Fibroblast of skin of right biceps (primary cell): ENCODE measurements around the gene OR5AK2.
"Not testable (repeated sequence)": the region's sequence is repeated elsewhere in the genome, so short reads cannot be mapped to it uniquely, and the experiment has no call there.

Experiments used
- DNase-seq: peaks from one replicate; pipeline ENCODE4 v3.0.0-alpha.2; 2013

The OR5AK2 gene

GRCh38 chr11:56988614-56989013 is at the start of gene OR5AK2:
OR5AK2 (plus strand) TSS chr11:56988914; CDS start chr11:56988914, 0 bp downstream.
- no peak for DNase-seq

GRCh38 chr11:56945526-56945925 is 43.2 kb upstream of the OR5AK2 start:
- not testable (repeated sequence) for DNase-seq

GRCh38 chr11:56948991-56949515 is 39.7 kb upstream of the OR5AK2 start:
- DNase-seq = no peak

GRCh38 chr11:56950510-56950909 is 38.2 kb upstream of the OR5AK2 start:
- DNase-seq = no peak

- DNase-seq = not testable (repeated sequence)
Measured at GRCh38 chr11:56953907-56954306, 34.8 kb upstream of the OR5AK2 start.

GRCh38 chr11:56961609-56962008 is 27.1 kb upstream of the OR5AK2 start:
- no peak for DNase-seq

- DNase-seq = no peak
Measured at GRCh38 chr11:56967726-56968125, 21.0 kb upstream of the OR5AK2 start.

- DNase-seq = no peak
Measured at GRCh38 chr11:56968524-56968923, 20.2 kb upstream of the OR5AK2 start.

- no peak for DNase-seq
Measured at GRCh38 chr11:56977314-56977713, 11.4 kb upstream of the OR5AK2 start.

GRCh38 chr11:56990702-56991101 is 2.0 kb downstream of the OR5AK2 start:
- DNase-seq = no peak

GRCh38 chr11:56994532-56994931 is 5.8 kb downstream of the OR5AK2 start:
- no peak for DNase-seq

- peak; percentile 1 for DNase-seq
Measured at GRCh38 chr11:57001674-57002401, 13.1 kb downstream of the OR5AK2 start.

GRCh38 chr11:57008373-57008772 is 19.7 kb downstream of the OR5AK2 start:
- no peak for DNase-seq

- DNase-seq = no peak
Measured at GRCh38 chr11:57015679-57016078, 27.0 kb downstream of the OR5AK2 start.

- no peak for DNase-seq
Measured at GRCh38 chr11:57031556-57031955, 42.8 kb downstream of the OR5AK2 start.
